Measurements from ENCODE around the gene ATL2. TPM values are rescaled to one million over a fixed set of nuclear protein-coding genes. Genes with fewer than 3 reads are reported as not detected.
"Not testable (repeated sequence)": the region's sequence is repeated elsewhere in the genome, so short reads cannot be mapped to it uniquely, and the experiment has no call there.

Gene ATL2
- total RNA-seq, 2 donors from 2014 or later: 54.9 to 66.5 TPM

DNA sequence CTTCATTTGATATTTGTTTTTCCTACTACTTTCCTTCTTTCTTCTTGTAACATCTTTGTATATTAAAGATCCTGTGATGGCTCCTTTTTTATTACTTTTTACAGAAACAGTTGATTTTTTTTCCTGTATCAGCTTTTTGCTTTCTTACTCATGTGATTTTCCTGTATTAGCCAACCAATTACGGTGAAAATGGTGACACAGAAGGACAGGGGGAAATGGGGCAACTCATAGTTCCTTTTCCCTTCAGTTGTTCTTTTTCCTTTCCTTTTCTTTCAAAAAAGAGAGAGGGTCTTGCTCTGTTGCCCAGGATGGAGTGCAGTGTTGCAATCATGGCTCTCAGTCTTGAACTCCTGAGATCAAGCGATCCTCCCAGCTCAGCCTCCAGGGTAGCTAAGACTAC is 117.8 kb downstream of the ATL2 start:
- Histone ChIP-seq H3K9me3 (no peaks in the 10 kb centered on the region), H3K27me3 (no peaks in the 10 kb centered on the region), H3K36me3 (no peaks in the 10 kb centered on the region), H3K4me3 (no peak overlapping the region), H3K27ac (no peak overlapping the region), H3K4me1 (no peaks in the 10 kb centered on the region), H3K9ac (ENCODE audit: low read depth in 2 of 2, low read length in 2 of 2) (no peak overlapping the region)
- no peak for DNase-seq
- intact Hi-C loops (cut with DNase I): no loop called here
- TF ChIP-seq, protein P1, sequence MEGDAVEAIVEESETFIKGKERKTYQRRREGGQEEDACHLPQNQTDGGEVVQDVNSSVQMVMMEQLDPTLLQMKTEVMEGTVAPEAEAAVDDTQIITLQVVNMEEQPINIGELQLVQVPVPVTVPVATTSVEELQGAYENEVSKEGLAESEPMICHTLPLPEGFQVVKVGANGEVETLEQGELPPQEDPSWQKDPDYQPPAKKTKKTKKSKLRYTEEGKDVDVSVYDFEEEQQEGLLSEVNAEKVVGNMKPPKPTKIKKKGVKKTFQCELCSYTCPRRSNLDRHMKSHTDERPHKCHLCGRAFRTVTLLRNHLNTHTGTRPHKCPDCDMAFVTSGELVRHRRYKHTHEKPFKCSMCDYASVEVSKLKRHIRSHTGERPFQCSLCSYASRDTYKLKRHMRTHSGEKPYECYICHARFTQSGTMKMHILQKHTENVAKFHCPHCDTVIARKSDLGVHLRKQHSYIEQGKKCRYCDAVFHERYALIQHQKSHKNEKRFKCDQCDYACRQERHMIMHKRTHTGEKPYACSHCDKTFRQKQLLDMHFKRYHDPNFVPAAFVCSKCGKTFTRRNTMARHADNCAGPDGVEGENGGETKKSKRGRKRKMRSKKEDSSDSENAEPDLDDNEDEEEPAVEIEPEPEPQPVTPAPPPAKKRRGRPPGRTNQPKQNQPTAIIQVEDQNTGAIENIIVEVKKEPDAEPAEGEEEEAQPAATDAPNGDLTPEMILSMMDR (IDR thresholded peaks at IDR 0.05): no peak

DNA sequence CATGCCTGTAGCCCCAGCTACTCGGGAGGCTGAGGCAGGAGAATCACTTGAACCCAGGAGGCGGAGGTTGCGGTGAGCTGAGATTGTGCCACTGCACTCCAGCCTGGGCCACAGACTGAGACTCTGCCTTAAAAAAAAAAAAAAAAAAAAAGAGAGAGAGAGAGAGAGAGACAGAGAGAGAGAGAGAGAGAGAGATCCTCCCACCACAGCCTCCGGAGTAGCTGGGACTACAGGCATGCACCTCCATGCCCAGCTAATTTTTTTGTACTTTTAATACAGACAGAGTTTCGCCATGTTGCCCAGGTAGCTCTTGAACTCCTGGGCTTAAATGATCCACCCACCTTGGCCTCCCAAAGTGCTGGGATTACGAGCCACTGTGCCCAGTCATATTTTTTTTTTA is 119.4 kb downstream of the ATL2 start:
- H3K36me3 ChIP-seq; H3K4me3 ChIP-seq; H3K27me3 ChIP-seq; DNase-seq; H3K9ac ChIP-seq (ENCODE audit: low read depth in 2 of 2, low read length in 2 of 2); H3K9me3 ChIP-seq; intact Hi-C loops (cut with DNase I); H3K4me1 ChIP-seq; H3K27ac ChIP-seq: not testable (repeated sequence)

DNA sequence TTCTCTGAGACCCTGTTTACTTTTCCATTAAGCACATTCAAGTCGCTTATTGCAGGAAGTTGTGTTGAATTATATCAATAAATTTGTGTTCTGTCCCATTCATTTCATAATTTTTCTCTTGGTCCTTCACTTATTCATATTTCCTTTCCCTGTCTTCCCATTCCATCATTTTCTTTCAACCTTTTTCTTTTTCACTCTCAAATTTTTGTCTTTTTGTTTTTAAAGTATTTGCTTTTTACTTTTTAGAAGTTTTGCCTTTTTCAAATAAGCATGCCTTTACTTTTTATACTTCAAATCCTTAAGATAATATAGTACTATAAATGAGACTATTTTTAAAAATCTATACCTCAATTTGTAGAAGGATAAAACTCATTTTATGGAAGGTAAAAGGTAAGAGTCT is 120.5 kb downstream of the ATL2 start:
- no peaks in the 10 kb centered on the region for H3K9me3 ChIP-seq
- H3K27ac ChIP-seq: no peak overlapping the region
- TF ChIP-seq, protein P1 (IDR thresholded peaks at IDR 0.05): no peak
- no peak for DNase-seq
- H3K4me1 ChIP-seq: no peaks in the 10 kb centered on the region
- H3K4me3 ChIP-seq: no peak overlapping the region
- intact Hi-C loops (cut with DNase I): no loop called here
- H3K27me3 ChIP-seq: no peaks in the 10 kb centered on the region
- H3K36me3 ChIP-seq: no peaks in the 10 kb centered on the region
- no peak overlapping the region for H3K9ac ChIP-seq (ENCODE audit: low read depth in 2 of 2, low read length in 2 of 2)

DNA sequence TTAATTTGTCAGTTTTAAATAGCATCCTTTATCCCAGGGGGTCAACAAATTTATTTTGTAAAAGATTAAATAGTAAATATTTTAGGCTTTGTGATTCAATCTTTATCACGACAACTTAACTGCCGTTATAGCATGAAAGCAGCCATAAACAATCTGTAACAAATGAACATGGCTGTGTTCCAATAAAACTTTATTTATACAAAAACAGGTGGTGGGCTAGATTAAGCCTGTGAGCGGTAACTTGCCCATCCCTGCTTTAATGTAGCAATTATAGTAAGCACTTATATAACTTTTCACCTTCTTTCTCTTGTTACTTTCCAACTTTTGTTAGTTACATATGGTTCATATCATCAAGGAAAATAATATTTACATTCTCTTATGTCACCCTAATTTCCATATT is 121.9 kb downstream of the ATL2 start:
- Histone ChIP-seq H3K4me3 (no peak overlapping the region), H3K27ac (no peak overlapping the region), H3K36me3 (no peaks in the 10 kb centered on the region), H3K9me3 (no peaks in the 10 kb centered on the region), H3K9ac (ENCODE audit: low read depth in 2 of 2, low read length in 2 of 2) (no peak overlapping the region), H3K4me1 (no peaks in the 10 kb centered on the region), H3K27me3 (no peaks in the 10 kb centered on the region)
- intact Hi-C loops (cut with DNase I): no loop called here
- no peak for DNase-seq
- TF ChIP-seq, protein P1 (IDR thresholded peaks at IDR 0.05): no peak

DNA sequence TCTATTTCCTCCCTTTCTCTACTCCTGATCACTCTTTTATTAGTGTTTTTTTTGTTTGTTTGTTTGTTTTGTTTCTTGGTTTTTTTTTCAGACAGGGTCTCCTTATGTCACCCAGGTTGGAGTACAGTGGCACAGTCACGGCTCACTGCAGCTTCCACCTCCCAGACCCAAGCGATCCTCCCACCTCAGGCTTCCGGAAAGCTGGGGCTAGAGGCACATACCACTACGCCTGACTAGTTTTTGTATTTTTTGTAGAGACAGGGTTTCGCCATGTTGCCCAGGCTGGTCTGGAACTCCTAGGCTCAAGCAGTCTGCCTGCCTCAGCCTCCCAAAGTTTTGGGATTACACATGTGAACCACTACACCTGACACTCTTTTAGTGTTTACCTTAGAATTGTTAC is 122.3 kb downstream of the ATL2 start:
- Histone ChIP-seq H3K4me1 (no peaks in the 10 kb centered on the region), H3K27ac (no peak overlapping the region), H3K9me3 (no peaks in the 10 kb centered on the region), H3K36me3 (no peaks in the 10 kb centered on the region), H3K27me3 (no peaks in the 10 kb centered on the region), H3K9ac (ENCODE audit: low read depth in 2 of 2, low read length in 2 of 2) (no peak overlapping the region), H3K4me3 (no peak overlapping the region)
- no peak for DNase-seq
- TF ChIP-seq, protein P1 (IDR thresholded peaks at IDR 0.05): no peak
- intact Hi-C loops (cut with DNase I): no loop called here

DNA sequence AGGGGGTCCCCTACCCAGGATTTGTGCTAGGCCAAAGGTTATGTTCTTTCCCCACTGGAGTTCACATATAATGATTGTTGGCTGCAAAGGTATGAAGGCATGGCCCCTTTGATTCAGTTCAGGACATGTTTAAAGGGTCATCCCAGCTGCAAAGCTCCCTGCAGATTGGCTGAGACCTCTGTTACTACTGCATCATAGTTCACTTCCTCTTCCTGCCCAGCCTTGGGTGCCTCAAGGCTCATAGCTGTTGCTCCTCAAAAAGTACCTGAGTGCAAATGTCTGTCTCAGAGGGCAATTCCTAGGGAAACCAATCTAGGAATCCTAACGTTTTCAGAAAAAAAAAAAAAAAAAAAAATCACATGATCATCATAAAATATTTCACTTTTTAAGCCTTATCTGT is 125.1 kb downstream of the ATL2 start:
- DNase-seq: no peak
- H3K27me3 ChIP-seq: no peaks in the 10 kb centered on the region
- no peaks in the 10 kb centered on the region for H3K4me1 ChIP-seq
- H3K4me3 ChIP-seq: no peak overlapping the region
- no peaks in the 10 kb centered on the region for H3K36me3 ChIP-seq
- no peak overlapping the region for H3K27ac ChIP-seq
- intact Hi-C loops (cut with DNase I): no loop called here
- TF ChIP-seq, protein P1 (IDR thresholded peaks at IDR 0.05): no peak
- no peak overlapping the region for H3K9ac ChIP-seq (ENCODE audit: low read depth in 2 of 2, low read length in 2 of 2)
- H3K9me3 ChIP-seq: no peaks in the 10 kb centered on the region
